ENCODE results near the gene CRABP2.

- TF ChIP-seq, protein P1, sequence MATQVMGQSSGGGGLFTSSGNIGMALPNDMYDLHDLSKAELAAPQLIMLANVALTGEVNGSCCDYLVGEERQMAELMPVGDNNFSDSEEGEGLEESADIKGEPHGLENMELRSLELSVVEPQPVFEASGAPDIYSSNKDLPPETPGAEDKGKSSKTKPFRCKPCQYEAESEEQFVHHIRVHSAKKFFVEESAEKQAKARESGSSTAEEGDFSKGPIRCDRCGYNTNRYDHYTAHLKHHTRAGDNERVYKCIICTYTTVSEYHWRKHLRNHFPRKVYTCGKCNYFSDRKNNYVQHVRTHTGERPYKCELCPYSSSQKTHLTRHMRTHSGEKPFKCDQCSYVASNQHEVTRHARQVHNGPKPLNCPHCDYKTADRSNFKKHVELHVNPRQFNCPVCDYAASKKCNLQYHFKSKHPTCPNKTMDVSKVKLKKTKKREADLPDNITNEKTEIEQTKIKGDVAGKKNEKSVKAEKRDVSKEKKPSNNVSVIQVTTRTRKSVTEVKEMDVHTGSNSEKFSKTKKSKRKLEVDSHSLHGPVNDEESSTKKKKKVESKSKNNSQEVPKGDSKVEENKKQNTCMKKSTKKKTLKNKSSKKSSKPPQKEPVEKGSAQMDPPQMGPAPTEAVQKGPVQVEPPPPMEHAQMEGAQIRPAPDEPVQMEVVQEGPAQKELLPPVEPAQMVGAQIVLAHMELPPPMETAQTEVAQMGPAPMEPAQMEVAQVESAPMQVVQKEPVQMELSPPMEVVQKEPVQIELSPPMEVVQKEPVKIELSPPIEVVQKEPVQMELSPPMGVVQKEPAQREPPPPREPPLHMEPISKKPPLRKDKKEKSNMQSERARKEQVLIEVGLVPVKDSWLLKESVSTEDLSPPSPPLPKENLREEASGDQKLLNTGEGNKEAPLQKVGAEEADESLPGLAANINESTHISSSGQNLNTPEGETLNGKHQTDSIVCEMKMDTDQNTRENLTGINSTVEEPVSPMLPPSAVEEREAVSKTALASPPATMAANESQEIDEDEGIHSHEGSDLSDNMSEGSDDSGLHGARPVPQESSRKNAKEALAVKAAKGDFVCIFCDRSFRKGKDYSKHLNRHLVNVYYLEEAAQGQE (IDR thresholded peaks at IDR 0.05; ENCODE audit: low read depth, low read length): no peak
- no peak for TF ChIP-seq CTCF (IDR thresholded peaks at IDR 0.05)
- no peak for TF ChIP-seq JUND (IDR thresholded peaks at IDR 0.05)
- TF ChIP-seq, protein P2, sequence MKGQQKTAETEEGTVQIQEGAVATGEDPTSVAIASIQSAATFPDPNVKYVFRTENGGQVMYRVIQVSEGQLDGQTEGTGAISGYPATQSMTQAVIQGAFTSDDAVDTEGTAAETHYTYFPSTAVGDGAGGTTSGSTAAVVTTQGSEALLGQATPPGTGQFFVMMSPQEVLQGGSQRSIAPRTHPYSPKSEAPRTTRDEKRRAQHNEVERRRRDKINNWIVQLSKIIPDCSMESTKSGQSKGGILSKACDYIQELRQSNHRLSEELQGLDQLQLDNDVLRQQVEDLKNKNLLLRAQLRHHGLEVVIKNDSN (IDR thresholded peaks at IDR 0.05; ENCODE audit: borderline replicate concordance, low read depth): no peak
These were observed 4.4 kb downstream of the CRABP2 start for GRCh38 chr1:156700736-156701531.

All from SK-N-SH (cell line).